Osteoblast (primary cell): ENCODE results near the gene ARGFX. TPM values are rescaled to one million over a fixed set of nuclear protein-coding genes. Genes with fewer than 3 reads are reported as not detected.

Experiments used
- DNase-seq: peaks from one replicate; pipeline ENCODE4 v3.0.0; 2011; ENCODE audit warnings: low spot score, mixed read lengths; ENCODE audit not compliant: insufficient read length; ENCODE audit errors: missing footprints
- H2AFZ ChIP-seq: 2 replicates; pipeline ENCODE4 v1.6.0; 2011; ENCODE audit warnings: mild to moderate bottlenecking, low read length
- H3K27ac ChIP-seq: 2 replicates; pipeline ENCODE4 v1.5.1; 2011; ENCODE audit warnings: mild to moderate bottlenecking, low read depth, low read length, moderate library complexity
- H3K27me3 ChIP-seq: 2 replicates; pipeline ENCODE4 v1.6.0; 2012; ENCODE audit warnings: mild to moderate bottlenecking, control low read depth, inconsistent platforms, low read length, moderate library complexity; ENCODE audit not compliant: insufficient read depth
- H3K36me3 ChIP-seq: 2 replicates; pipeline ENCODE4 v1.5.1; 2011; ENCODE audit warnings: mild to moderate bottlenecking, low read length, control low read depth, moderate library complexity; ENCODE audit not compliant: insufficient read depth
- H3K4me1 ChIP-seq: 2 replicates; pipeline ENCODE4 v1.5.1; 2011; ENCODE audit warnings: mild to moderate bottlenecking, low read length, control low read depth, moderate library complexity; ENCODE audit not compliant: insufficient read depth
- H3K4me2 ChIP-seq: 2 replicates; pipeline ENCODE4 v1.6.0; 2011; ENCODE audit warnings: mild to moderate bottlenecking, low read length; ENCODE audit not compliant: insufficient read depth
- H3K4me3 ChIP-seq: fragments of 200-600 bp; sonication (generic); 3 replicates; pipeline ENCODE4 v1.5.1; 2012; ENCODE audit warnings: mild to moderate bottlenecking, low read length, inconsistent platforms; ENCODE audit not compliant: insufficient read depth
- H3K79me2 ChIP-seq: 2 replicates; pipeline ENCODE4 v1.6.0; 2012; ENCODE audit warnings: mild to moderate bottlenecking, low read length, control low read depth, inconsistent platforms; ENCODE audit not compliant: insufficient read depth
- H3K9me3 ChIP-seq: 2 replicates; pipeline ENCODE4 v1.5.1; 2011; ENCODE audit warnings: low read depth, low read length, control low read depth
- H4K20me1 ChIP-seq: 2 replicates; pipeline ENCODE4 v1.6.0; 2012; ENCODE audit warnings: mild to moderate bottlenecking, low read length, control low read depth; ENCODE audit not compliant: insufficient read depth
- CTCF ChIP-seq: IDR thresholded peaks from 2 replicates; pipeline ENCODE4 v1.5.1; 2011; ENCODE audit warnings: mild to moderate bottlenecking, low read depth, low read length, moderate library complexity; ENCODE audit errors: extremely low read depth
- total RNA-seq: library from RNA; depleted of rRNA; stranded (reverse); fragments of >200 nt; gene quantifications from 2 replicates; pipeline ENCODE4 v1.2.3, GENCODE V29; 2012

ARGFX gene
- total RNA-seq, 1 donor = not detected

GRCh38 chr3:121531269-121531668 lies 36.5 kb upstream of the ARGFX start:
- peak overlapping the region; percentile 34 for H2AFZ ChIP-seq

GRCh38 chr3:121542924-121543323 lies 24.8 kb upstream of the ARGFX start:
- Histone ChIP-seq H3K36me3 (no peaks in the 10 kb centered on the region), H2AFZ (peak overlapping the region; percentile 70)

More at GRCh38 chr3:121531269-121531668, 36.5 kb upstream of the ARGFX start:
- no peak overlapping the region for H3K27ac ChIP-seq
- DNase-seq = no peak
- no peaks in the 10 kb centered on the region for H3K36me3 ChIP-seq
- H3K9me3 ChIP-seq = no peaks in the 10 kb centered on the region
- no peak overlapping the region for H3K4me2 ChIP-seq
- H3K79me2 ChIP-seq = no peaks in the 10 kb centered on the region
- H3K4me3 ChIP-seq = no peak overlapping the region
- H4K20me1 ChIP-seq = no peaks in the 10 kb centered on the region
- no peaks in the 10 kb centered on the region for H3K4me1 ChIP-seq
- TF ChIP-seq CTCF = no peak
- H3K27me3 ChIP-seq = no peaks in the 10 kb centered on the region

GRCh38 chr3:121545049-121545573 lies 22.6 kb upstream of the ARGFX start:
- no peaks in the 10 kb centered on the region for H3K27me3 ChIP-seq
- H3K4me1 ChIP-seq = peaks cover 8% of the 10 kb centered on the region
- peak overlapping the region; percentile 99 for H3K4me2 ChIP-seq
- no peak for TF ChIP-seq CTCF
- H3K9me3 ChIP-seq = no peaks in the 10 kb centered on the region
- peaks cover 29% of the 10 kb centered on the region for H3K79me2 ChIP-seq
- no peaks in the 10 kb centered on the region for H4K20me1 ChIP-seq
- DNase-seq = peak; percentile 36
- H3K27ac ChIP-seq = peak overlapping the region; percentile 65
- H3K4me3 ChIP-seq = peak overlapping the region; percentile 97
- peak overlapping the region; percentile 99 for H2AFZ ChIP-seq
- H3K36me3 ChIP-seq = no peaks in the 10 kb centered on the region

More at GRCh38 chr3:121542924-121543323, 24.8 kb upstream of the ARGFX start:
- Histone ChIP-seq H3K27ac (no peak overlapping the region), H3K27me3 (no peaks in the 10 kb centered on the region), H4K20me1 (no peaks in the 10 kb centered on the region), H3K4me2 (no peak overlapping the region), H3K4me1 (peaks cover 8% of the 10 kb centered on the region), H3K9me3 (no peaks in the 10 kb centered on the region), H3K79me2 (peaks cover 29% of the 10 kb centered on the region), H3K4me3 (no peak overlapping the region)
- TF ChIP-seq CTCF = no peak
- no peak for DNase-seq

- Histone ChIP-seq H3K4me1 (peaks cover 8% of the 10 kb centered on the region), H3K27me3 (no peaks in the 10 kb centered on the region), H3K4me2 (peak within 1 kb of the TSS; percentile 99), H3K79me2 (peaks cover 29% of the 10 kb centered on the region), H2AFZ (peak within 1 kb of the TSS; percentile 99), H3K27ac (peak within 1 kb of the TSS; percentile 65), H4K20me1 (no peaks in the 10 kb centered on the region), H3K9me3 (no peaks in the 10 kb centered on the region), H3K36me3 (no peaks in the 10 kb centered on the region), H3K4me3 (peak within 1 kb of the TSS; percentile 97)
- TF ChIP-seq CTCF = no peak
- peak; percentile 94 for DNase-seq
Measured at GRCh38 chr3:121545574-121546455, 21.9 kb upstream of the ARGFX start, which contains the start of gene POLQ. Gene POLQ, minus strand, starts transcription at chr3:121545988. Its CDS starts 111 bp downstream, at chr3:121545877.
